Gastrocnemius medialis (tissue), 4 donors: ENCODE results near the gene SAP30L.

ENCODE experiments used
- POLR2A ChIP-seq, 2 donors: fragments of 450-650 bp; IDR thresholded peaks; one replicate each; pipeline ENCODE4 v1.6.1; 2017; ENCODE audit warnings: antibody characterized with exemption in 2 of 2, mild to moderate bottlenecking in 2 of 2, moderate library complexity in 2 of 2
- TF ChIP-seq, protein P1 (sequence below), 5 experiments: fragments of 450-650 bp in 3 of 5; fragments of 200-600 bp in 2 of 5; sonication (generic) in 2 of 5; IDR thresholded peaks in 4 of 5; conservative IDR thresholded peaks in 1 of 5; 1 replicate in 4 of 5; 2 replicates in 1 of 5; pipeline ENCODE4 v1.5.1; 2016 to 2019; ENCODE audit warnings: antibody characterized with exemption in 5 of 5, mild to moderate bottlenecking in 3 of 5, moderate library complexity in 3 of 5

DNA sequence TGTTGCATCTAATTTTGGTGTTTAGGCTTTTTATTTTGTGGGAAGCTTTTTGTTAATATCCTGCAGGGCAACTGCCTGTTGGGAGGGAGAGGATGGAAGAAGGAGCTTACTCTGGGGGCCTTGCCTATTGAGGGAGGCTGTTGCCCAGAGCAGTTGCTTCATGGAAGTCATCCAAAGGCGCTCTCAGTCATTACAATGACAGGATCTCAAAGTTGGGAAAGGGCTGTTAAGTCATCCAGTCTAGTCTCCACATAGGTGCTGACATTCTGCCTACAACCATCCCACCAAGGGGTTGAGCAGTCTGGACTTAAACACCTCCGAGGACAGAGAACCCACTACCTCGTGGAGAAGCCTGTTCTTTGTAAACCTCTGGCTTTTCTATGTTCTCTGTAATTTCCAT is 13.2 kb downstream of the SAP30L start:
- TF ChIP-seq, protein P1, sequence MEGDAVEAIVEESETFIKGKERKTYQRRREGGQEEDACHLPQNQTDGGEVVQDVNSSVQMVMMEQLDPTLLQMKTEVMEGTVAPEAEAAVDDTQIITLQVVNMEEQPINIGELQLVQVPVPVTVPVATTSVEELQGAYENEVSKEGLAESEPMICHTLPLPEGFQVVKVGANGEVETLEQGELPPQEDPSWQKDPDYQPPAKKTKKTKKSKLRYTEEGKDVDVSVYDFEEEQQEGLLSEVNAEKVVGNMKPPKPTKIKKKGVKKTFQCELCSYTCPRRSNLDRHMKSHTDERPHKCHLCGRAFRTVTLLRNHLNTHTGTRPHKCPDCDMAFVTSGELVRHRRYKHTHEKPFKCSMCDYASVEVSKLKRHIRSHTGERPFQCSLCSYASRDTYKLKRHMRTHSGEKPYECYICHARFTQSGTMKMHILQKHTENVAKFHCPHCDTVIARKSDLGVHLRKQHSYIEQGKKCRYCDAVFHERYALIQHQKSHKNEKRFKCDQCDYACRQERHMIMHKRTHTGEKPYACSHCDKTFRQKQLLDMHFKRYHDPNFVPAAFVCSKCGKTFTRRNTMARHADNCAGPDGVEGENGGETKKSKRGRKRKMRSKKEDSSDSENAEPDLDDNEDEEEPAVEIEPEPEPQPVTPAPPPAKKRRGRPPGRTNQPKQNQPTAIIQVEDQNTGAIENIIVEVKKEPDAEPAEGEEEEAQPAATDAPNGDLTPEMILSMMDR (IDR thresholded peaks at IDR 0.05 in 4 of 5, conservative IDR thresholded peaks at IDR 0.05 in 1 of 5): no peak
- no peak for TF ChIP-seq POLR2A (IDR thresholded peaks at IDR 0.05)
